ENCODE data around the gene TMTC2.

TMTC2 gene

GRCh38 chr12:82954572-82954971 is 267.9 kb downstream of the TMTC2 start:
- no peak for DNase-seq (ENCODE audit: extremely low read depth, low read depth)
- H3K4me3 ChIP-seq (replicated peaks; ENCODE audit: low read depth, low read length), result no peak overlapping the region
- TF ChIP-seq CTCF (IDR thresholded peaks at IDR 0.05; ENCODE audit: low read depth, low read length, missing control alignments), result no peak

DNA sequence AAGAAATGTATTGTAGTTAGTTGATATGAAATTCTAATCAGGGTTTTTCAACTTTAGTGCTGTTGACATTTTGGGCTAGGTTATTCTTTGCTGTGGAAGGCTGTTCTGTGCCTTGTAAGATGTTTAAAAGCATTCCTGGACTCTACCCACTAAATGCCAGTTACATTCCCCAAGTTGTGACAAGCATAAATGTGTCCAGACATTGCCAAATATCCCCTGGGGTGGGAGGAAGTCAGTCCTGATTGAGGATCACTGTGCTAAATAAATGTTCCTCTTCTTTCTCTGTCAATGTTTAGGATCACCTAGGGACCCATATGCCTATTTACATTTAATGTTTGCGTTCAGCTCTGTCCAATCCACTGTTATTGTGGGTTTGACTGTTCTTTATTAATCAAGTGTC is 268.3 kb downstream of the TMTC2 start:
- H3K4me3 ChIP-seq (replicated peaks; ENCODE audit: low read depth, low read length), result no peak overlapping the region
- DNase-seq (ENCODE audit: extremely low read depth, low read depth), result no peak
- TF ChIP-seq CTCF (IDR thresholded peaks at IDR 0.05; ENCODE audit: low read depth, low read length, missing control alignments), result no peak

DNA sequence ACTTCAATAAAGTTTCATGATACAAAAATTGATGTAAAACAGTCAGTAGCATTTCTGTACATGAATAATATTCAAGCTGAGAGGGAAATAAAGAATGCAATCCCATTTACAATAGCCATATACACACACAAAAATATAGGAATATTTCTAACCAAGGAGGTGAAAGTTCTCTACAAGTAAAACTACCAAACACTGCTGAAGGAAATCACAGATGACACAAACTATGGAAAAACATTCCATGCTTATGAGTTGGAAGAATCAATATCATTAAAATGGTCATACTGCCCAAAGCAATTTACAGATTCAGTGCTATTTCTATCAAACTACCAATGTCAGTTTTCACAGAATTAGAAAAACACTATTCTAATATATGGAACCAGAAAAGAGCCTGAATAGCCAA is 272.3 kb downstream of the TMTC2 start:
- no peak for DNase-seq (ENCODE audit: extremely low read depth, low read depth)
- TF ChIP-seq CTCF (IDR thresholded peaks at IDR 0.05; ENCODE audit: low read depth, low read length, missing control alignments), result no peak

GRCh38 chr12:82959821-82960220 is 273.1 kb downstream of the TMTC2 start:
- TF ChIP-seq CTCF (IDR thresholded peaks at IDR 0.05; ENCODE audit: low read depth, low read length, missing control alignments), result no peak
- no peak overlapping the region for H3K4me3 ChIP-seq (replicated peaks; ENCODE audit: low read depth, low read length)
- DNase-seq (ENCODE audit: extremely low read depth, low read depth), result no peak

More for the DNA sequence above, 272.3 kb downstream of the TMTC2 start:
- no peak overlapping the region for H3K4me3 ChIP-seq (replicated peaks; ENCODE audit: low read depth, low read length)

DNA sequence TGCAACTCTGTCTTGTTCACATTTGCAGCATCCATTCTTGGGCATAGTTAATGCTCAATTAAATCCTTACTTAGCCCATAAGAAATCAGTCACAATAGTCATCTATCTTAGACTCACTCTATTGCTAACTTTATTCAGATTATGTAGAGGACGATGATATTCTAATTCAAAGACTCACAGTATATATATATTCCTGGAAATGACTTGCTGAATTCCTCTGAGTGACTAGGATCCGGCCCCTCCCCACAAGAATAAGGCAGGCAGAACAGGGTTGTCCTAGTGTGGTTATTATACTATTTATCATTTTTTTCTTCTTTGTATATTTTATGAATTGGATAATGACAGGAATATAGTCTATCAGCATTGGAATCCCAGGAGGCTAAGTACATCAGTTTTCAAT is 275.1 kb downstream of the TMTC2 start:
- no peak for DNase-seq (ENCODE audit: extremely low read depth, low read depth)
- TF ChIP-seq CTCF (IDR thresholded peaks at IDR 0.05; ENCODE audit: low read depth, low read length, missing control alignments), result no peak
- H3K4me3 ChIP-seq (replicated peaks; ENCODE audit: low read depth, low read length), result no peak overlapping the region

DNA sequence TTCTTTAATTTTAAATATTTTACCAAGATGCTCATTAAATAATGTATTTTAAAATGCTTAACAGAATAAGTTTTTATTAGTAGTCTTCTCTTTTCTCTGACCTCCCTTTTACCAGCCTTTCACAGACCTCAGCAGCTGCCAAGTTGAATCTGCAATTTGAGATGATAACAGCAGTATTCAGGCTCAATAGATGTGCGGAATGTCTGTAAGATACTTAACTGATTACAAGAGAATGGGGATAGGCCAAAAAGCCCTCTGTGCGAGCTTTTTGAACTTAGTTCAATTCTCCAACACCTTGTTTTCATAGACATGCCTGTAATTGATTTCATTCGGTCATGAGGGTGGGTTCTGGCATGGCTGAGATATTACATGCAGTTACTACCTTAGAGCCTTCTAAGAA is 277.2 kb downstream of the TMTC2 start:
- no peak for DNase-seq (ENCODE audit: extremely low read depth, low read depth)
- no peak for TF ChIP-seq CTCF (IDR thresholded peaks at IDR 0.05; ENCODE audit: low read depth, low read length, missing control alignments)

DNA sequence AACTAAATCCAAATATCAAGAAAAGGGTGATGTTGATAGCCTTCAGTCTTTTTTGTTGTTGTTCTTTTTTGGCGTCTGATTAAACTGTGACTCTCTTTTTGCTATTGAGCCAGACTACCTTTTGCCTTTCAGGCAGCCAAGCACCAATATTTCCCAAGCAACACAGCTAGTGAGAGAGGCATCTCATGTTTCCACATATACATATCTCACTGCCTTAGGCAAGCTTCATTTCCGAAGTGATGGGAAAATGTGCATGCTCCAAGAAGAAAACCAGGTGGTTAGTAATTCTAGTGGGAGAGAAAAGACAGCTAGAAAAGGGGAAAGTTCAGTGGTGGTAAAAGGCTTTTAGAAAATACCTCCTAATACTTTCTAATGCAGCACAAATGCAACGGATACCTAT is 277.7 kb downstream of the TMTC2 start:
- no peak overlapping the region for H3K4me3 ChIP-seq (replicated peaks; ENCODE audit: low read depth, low read length)
- DNase-seq (ENCODE audit: extremely low read depth, low read depth), result no peak
- TF ChIP-seq CTCF (IDR thresholded peaks at IDR 0.05; ENCODE audit: low read depth, low read length, missing control alignments), result no peak

More for the DNA sequence above, 277.2 kb downstream of the TMTC2 start:
- H3K4me3 ChIP-seq (replicated peaks; ENCODE audit: low read depth, low read length), result no peak overlapping the region

All from HFF-Myc (cell line).